ENCODE data around the gene DNMT3B.

GRCh38 chr20:32847964-32848363 lies 85.8 kb downstream of the DNMT3B start:
- TF ChIP-seq CTCF (IDR thresholded peaks at IDR 0.05) (no peak), POLR2A (IDR thresholded peaks at IDR 0.05) (no peak)
